Fibroblast of the conjunctiva (primary cell): ENCODE results near the gene UBE2D3.
"Not testable (repeated sequence)": the region's sequence is repeated elsewhere in the genome, so short reads cannot be mapped to it uniquely, and the experiment has no call there.

Experiments used
- DNase-seq: peaks from one replicate; pipeline ENCODE4 v3.0.0-alpha.2; 2010; ENCODE audit warnings: low read depth

The UBE2D3 gene

GRCh38 chr4:102826890-102827673, at the start of gene UBE2D3:
TSS of gene UBE2D3 (minus strand) at chr4:102827551. CDS start at chr4:102826508, 1,043 bp downstream.
- peak; percentile 94 for DNase-seq

GRCh38 chr4:102871772-102872171, 44.4 kb upstream of the UBE2D3 start:
- DNase-seq = no peak

GRCh38 chr4:102869569-102870197, 42.3 kb upstream of the UBE2D3 start:
- DNase-seq = no peak

GRCh38 chr4:102868781-102869568, 41.6 kb upstream of the UBE2D3 start, which contains the start of gene CISD2:
TSS of gene CISD2 (plus strand) at chr4:102868992. CDS start at chr4:102869085, 93 bp downstream.
- peak; percentile 74 for DNase-seq

- DNase-seq = no peak
These were observed 40.9 kb upstream of the UBE2D3 start for GRCh38 chr4:102868153-102868780.

GRCh38 chr4:102867278-102868152, 40.2 kb upstream of the UBE2D3 start:
- no peak for DNase-seq

GRCh38 chr4:102865327-102865726, 38.0 kb upstream of the UBE2D3 start:
- DNase-seq = not testable (repeated sequence)

GRCh38 chr4:102862747-102863146, 35.4 kb upstream of the UBE2D3 start:
- DNase-seq = no peak

- DNase-seq = no peak
These were observed 34.7 kb upstream of the UBE2D3 start for GRCh38 chr4:102862016-102862415.

- no peak for DNase-seq
These were observed 33.4 kb upstream of the UBE2D3 start for GRCh38 chr4:102860611-102861324.

- no peak for DNase-seq
These were observed 31.6 kb upstream of the UBE2D3 start for GRCh38 chr4:102858828-102859464.

GRCh38 chr4:102850370-102850769, 23.0 kb upstream of the UBE2D3 start:
- DNase-seq = no peak

- no peak for DNase-seq
These were observed 22.3 kb upstream of the UBE2D3 start for GRCh38 chr4:102849579-102850104.

- no peak for DNase-seq
These were observed 20.3 kb upstream of the UBE2D3 start for GRCh38 chr4:102847687-102848086.

GRCh38 chr4:102843938-102844337, 16.6 kb upstream of the UBE2D3 start:
- no peak for DNase-seq

GRCh38 chr4:102843273-102843672, 15.9 kb upstream of the UBE2D3 start:
- DNase-seq = no peak

- no peak for DNase-seq
These were observed 15.0 kb upstream of the UBE2D3 start for GRCh38 chr4:102842367-102842766.

GRCh38 chr4:102836596-102836995, 9.2 kb upstream of the UBE2D3 start:
- DNase-seq = no peak

GRCh38 chr4:102832667-102833066, 5.3 kb upstream of the UBE2D3 start:
- DNase-seq = no peak

- DNase-seq = no peak
These were observed 4.8 kb upstream of the UBE2D3 start for GRCh38 chr4:102832105-102832504.
